ENCODE data around the gene EFCAB6. TPM values are rescaled to one million over a fixed set of nuclear protein-coding genes. Genes with fewer than 3 reads are reported as not detected.

The EFCAB6 gene
- total RNA-seq, 2 experiments from 2014 or later = 0.56 to 0.71 TPM

- Mint-ChIP-seq H3K4me3 (no peak overlapping the region), H3K9me3 (ENCODE audit: low read depth) (no peaks in the 10 kb centered on the region), H3K27me3 (peaks cover 5% of the 10 kb centered on the region), H3K4me1 (peaks cover under 1% of the 10 kb centered on the region), H3K27ac (no peak overlapping the region), H3K36me3 (ENCODE audit: low read depth) (no peaks in the 10 kb centered on the region)
- ChIA-PET POLR2A (no interaction called here), CTCF (no interaction called here)
- intact Hi-C loops (cut with DNase I, micrococcal nuclease) = no loop called here
- DNase-seq (no peak), ATAC-seq (no peak)
These were observed 297.5 kb downstream of the EFCAB6 start for GRCh38 chr22:43514476-43515157.

GRCh38 chr22:43512279-43512678 is 299.8 kb downstream of the EFCAB6 start:
- H3K4me1 Mint-ChIP-seq = no peaks in the 10 kb centered on the region
- DNase-seq (no peak), ATAC-seq (no peak)
- CTCF ChIA-PET = no interaction called here
- intact Hi-C loops (cut with DNase I, micrococcal nuclease) = no loop called here
- POLR2A ChIA-PET = no interaction called here
- H3K36me3 Mint-ChIP-seq (ENCODE audit: low read depth) = no peaks in the 10 kb centered on the region
- no peaks in the 10 kb centered on the region for H3K27me3 Mint-ChIP-seq
- no peak overlapping the region for H3K27ac Mint-ChIP-seq
- no peak overlapping the region for H3K4me3 Mint-ChIP-seq
- H3K9me3 Mint-ChIP-seq (ENCODE audit: low read depth) = no peaks in the 10 kb centered on the region

GRCh38 chr22:43511276-43511910 is 300.7 kb downstream of the EFCAB6 start:
- ATAC-seq (no peak), DNase-seq (no peak)
- intact Hi-C loops (cut with DNase I, micrococcal nuclease) = no loop called here
- ChIA-PET CTCF (interaction anchor here (0.6 kb wide), 1 partner anchor 240 kb away, joined by 3 read pairs; no protein-coding TSS in a partner anchor), POLR2A (interaction anchor here (0.7 kb wide), 1 partner anchor 956 kb away, joined by 3 read pairs; no protein-coding TSS in a partner anchor)
- H3K9me3 Mint-ChIP-seq (ENCODE audit: low read depth) = no peaks in the 10 kb centered on the region
- H3K27me3 Mint-ChIP-seq = no peaks in the 10 kb centered on the region
- no peaks in the 10 kb centered on the region for H3K4me1 Mint-ChIP-seq
- H3K27ac Mint-ChIP-seq = no peak overlapping the region
- H3K4me3 Mint-ChIP-seq = no peak overlapping the region
- no peaks in the 10 kb centered on the region for H3K36me3 Mint-ChIP-seq (ENCODE audit: low read depth)

- Mint-ChIP-seq H3K36me3 (ENCODE audit: low read depth) (no peaks in the 10 kb centered on the region), H3K27ac (no peak overlapping the region), H3K4me1 (no peaks in the 10 kb centered on the region), H3K9me3 (ENCODE audit: low read depth) (no peaks in the 10 kb centered on the region), H3K4me3 (no peak overlapping the region), H3K27me3 (no peaks in the 10 kb centered on the region)
- CTCF ChIA-PET = interaction anchor here (0.6 kb wide), 2 partner anchors 8 to 240 kb away, joined by 3 to 4 read pairs; no protein-coding TSS in a partner anchor
- intact Hi-C loops (cut with DNase I, micrococcal nuclease) = no loop called here
- ATAC-seq (no peak), DNase-seq (no peak)
- POLR2A ChIA-PET = no interaction called here
These were observed 301.6 kb downstream of the EFCAB6 start for GRCh38 chr22:43510281-43511070.

- ChIA-PET POLR2A (no interaction called here), CTCF (no interaction called here)
- Mint-ChIP-seq H3K27ac (no peak overlapping the region), H3K4me3 (no peak overlapping the region), H3K4me1 (no peaks in the 10 kb centered on the region), H3K27me3 (no peaks in the 10 kb centered on the region), H3K36me3 (ENCODE audit: low read depth) (no peaks in the 10 kb centered on the region), H3K9me3 (ENCODE audit: low read depth) (no peaks in the 10 kb centered on the region)
- DNase-seq (no peak), ATAC-seq (no peak)
- intact Hi-C loops (cut with DNase I, micrococcal nuclease) = no loop called here
These were observed 302.8 kb downstream of the EFCAB6 start for GRCh38 chr22:43509337-43509736.

- ChIA-PET POLR2A (no interaction called here), CTCF (no interaction called here)
- H3K4me1 Mint-ChIP-seq = no peaks in the 10 kb centered on the region
- ATAC-seq = no peak
- intact Hi-C loops (cut with DNase I, micrococcal nuclease) = no loop called here
- H3K27me3 Mint-ChIP-seq = no peaks in the 10 kb centered on the region
- no peaks in the 10 kb centered on the region for H3K9me3 Mint-ChIP-seq (ENCODE audit: low read depth)
- H3K4me3 Mint-ChIP-seq = no peak overlapping the region
- H3K36me3 Mint-ChIP-seq (ENCODE audit: low read depth) = no peaks in the 10 kb centered on the region
- DNase-seq = no peak
- H3K27ac Mint-ChIP-seq = no peak overlapping the region
These were observed 303.6 kb downstream of the EFCAB6 start for GRCh38 chr22:43508489-43508888.

- Mint-ChIP-seq H3K4me3 (no peak overlapping the region), H3K27me3 (no peaks in the 10 kb centered on the region), H3K9me3 (ENCODE audit: low read depth) (no peaks in the 10 kb centered on the region), H3K27ac (no peak overlapping the region), H3K36me3 (ENCODE audit: low read depth) (no peaks in the 10 kb centered on the region), H3K4me1 (no peaks in the 10 kb centered on the region)
- intact Hi-C loops (cut with DNase I, micrococcal nuclease) = no loop called here
- ChIA-PET POLR2A (interaction anchor here (0.6 kb wide), 1 partner anchor 375 kb away, joined by 3 read pairs; no protein-coding TSS in a partner anchor), CTCF (interaction anchor here (0.6 kb wide), 1 partner anchor 55 kb away, joined by 3 read pairs; no protein-coding TSS in a partner anchor)
- DNase-seq = no peak
- ATAC-seq = no peak
These were observed 304.9 kb downstream of the EFCAB6 start for GRCh38 chr22:43507235-43507634.

- no peak for ATAC-seq
These were observed 305.6 kb downstream of the EFCAB6 start for GRCh38 chr22:43506487-43506886.

GRCh38 chr22:43505896-43506295 is 306.2 kb downstream of the EFCAB6 start:
- intact Hi-C loops (cut with DNase I, micrococcal nuclease) = no loop called here

More at GRCh38 chr22:43506487-43506886, 305.6 kb downstream of the EFCAB6 start:
- POLR2A ChIA-PET = no interaction called here
- Mint-ChIP-seq H3K27ac (no peak overlapping the region), H3K27me3 (no peaks in the 10 kb centered on the region), H3K4me1 (no peaks in the 10 kb centered on the region), H3K4me3 (no peak overlapping the region), H3K36me3 (ENCODE audit: low read depth) (no peaks in the 10 kb centered on the region), H3K9me3 (ENCODE audit: low read depth) (no peaks in the 10 kb centered on the region)
- no peak for DNase-seq
- CTCF ChIA-PET = no interaction called here
- intact Hi-C loops (cut with DNase I, micrococcal nuclease) = no loop called here

GRCh38 chr22:43505423-43505822 is 306.7 kb downstream of the EFCAB6 start:
- CTCF ChIA-PET = no interaction called here
- no peak for ATAC-seq
- H3K4me1 Mint-ChIP-seq = no peaks in the 10 kb centered on the region

More at GRCh38 chr22:43505896-43506295, 306.2 kb downstream of the EFCAB6 start:
- ChIA-PET CTCF (no interaction called here), POLR2A (no interaction called here)
- DNase-seq (no peak), ATAC-seq (no peak)
- Mint-ChIP-seq H3K9me3 (ENCODE audit: low read depth) (no peaks in the 10 kb centered on the region), H3K27ac (no peak overlapping the region), H3K4me1 (no peaks in the 10 kb centered on the region), H3K36me3 (ENCODE audit: low read depth) (no peaks in the 10 kb centered on the region), H3K27me3 (no peaks in the 10 kb centered on the region), H3K4me3 (no peak overlapping the region)

GRCh38 chr22:43504666-43505261 is 307.3 kb downstream of the EFCAB6 start:
- ChIA-PET POLR2A (no interaction called here), CTCF (no interaction called here)
- Mint-ChIP-seq H3K9me3 (ENCODE audit: low read depth) (no peaks in the 10 kb centered on the region), H3K36me3 (ENCODE audit: low read depth) (no peaks in the 10 kb centered on the region), H3K4me1 (no peaks in the 10 kb centered on the region), H3K27me3 (no peaks in the 10 kb centered on the region), H3K27ac (no peak overlapping the region), H3K4me3 (no peak overlapping the region)
- intact Hi-C loops (cut with DNase I, micrococcal nuclease) = no loop called here
- ATAC-seq = no peak
- no peak for DNase-seq

More at GRCh38 chr22:43505423-43505822, 306.7 kb downstream of the EFCAB6 start:
- H3K4me3 Mint-ChIP-seq = no peak overlapping the region
- H3K9me3 Mint-ChIP-seq (ENCODE audit: low read depth) = no peaks in the 10 kb centered on the region
- no peak overlapping the region for H3K27ac Mint-ChIP-seq
- POLR2A ChIA-PET = no interaction called here
- DNase-seq = no peak
- H3K36me3 Mint-ChIP-seq (ENCODE audit: low read depth) = no peaks in the 10 kb centered on the region
- no peaks in the 10 kb centered on the region for H3K27me3 Mint-ChIP-seq
- intact Hi-C loops (cut with DNase I, micrococcal nuclease) = no loop called here

Measured in activated CD4-positive, alpha-beta T cell treated with anti-CD3 and anti-CD28 coated beads for 36 hours (primary cell).